Sigmoid colon (tissue), 4 donors: ENCODE results near the gene SDHC.
"Not testable (repeated sequence)": the region's sequence is repeated elsewhere in the genome, so short reads cannot be mapped to it uniquely, and the experiment has no call there.

ENCODE experiments used
- EP300 ChIP-seq, 4 donors: sonication (generic); formaldehyde crosslinking; IDR thresholded peaks; one replicate each; pipeline ENCODE4 v1.6.1; 2017; ENCODE audit warnings: antibody characterized with exemption in 4 of 4
- POLR2A ChIP-seq, 2 donors: fragments of 450-650 bp; IDR thresholded peaks; one replicate each; pipeline ENCODE4 v1.6.1; 2016; ENCODE audit warnings: antibody characterized with exemption in 2 of 2, mild to moderate bottlenecking in 2 of 2, moderate library complexity in 2 of 2
- POLR2AphosphoS5 ChIP-seq, 4 donors: sonication (generic); formaldehyde crosslinking; IDR thresholded peaks; one replicate each; pipeline ENCODE4 v1.6.1; 2017; ENCODE audit warnings: antibody characterized with exemption in 4 of 4
- TF ChIP-seq, protein P1 (sequence below), 4 experiments: fragments of 450-650 bp in 3 of 4; fragments of 200-600 bp in 1 of 4; IDR thresholded peaks; one replicate each; pipeline ENCODE4 v1.5.1; 2016 to 2019; ENCODE audit warnings: antibody characterized with exemption in 4 of 4, mild to moderate bottlenecking in 3 of 4, moderate library complexity in 2 of 4

DNA sequence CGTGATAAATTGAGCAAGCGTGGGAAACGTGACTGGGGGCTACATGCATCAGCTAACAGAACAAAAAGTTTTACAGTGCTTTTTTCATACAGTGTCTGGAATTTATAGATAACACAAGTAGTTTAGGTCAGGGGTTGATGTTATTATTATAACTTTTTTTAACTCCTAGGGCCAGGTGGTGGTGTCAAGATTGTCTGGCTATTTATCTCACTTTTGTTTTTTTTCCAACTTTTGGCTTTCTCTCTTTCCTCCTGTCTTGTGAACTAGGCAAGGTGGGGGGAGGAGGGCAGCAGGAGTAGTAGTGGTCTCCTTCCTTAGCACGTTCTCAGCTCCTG lies 96.4 kb downstream of the SDHC start:
- TF ChIP-seq, protein P1, sequence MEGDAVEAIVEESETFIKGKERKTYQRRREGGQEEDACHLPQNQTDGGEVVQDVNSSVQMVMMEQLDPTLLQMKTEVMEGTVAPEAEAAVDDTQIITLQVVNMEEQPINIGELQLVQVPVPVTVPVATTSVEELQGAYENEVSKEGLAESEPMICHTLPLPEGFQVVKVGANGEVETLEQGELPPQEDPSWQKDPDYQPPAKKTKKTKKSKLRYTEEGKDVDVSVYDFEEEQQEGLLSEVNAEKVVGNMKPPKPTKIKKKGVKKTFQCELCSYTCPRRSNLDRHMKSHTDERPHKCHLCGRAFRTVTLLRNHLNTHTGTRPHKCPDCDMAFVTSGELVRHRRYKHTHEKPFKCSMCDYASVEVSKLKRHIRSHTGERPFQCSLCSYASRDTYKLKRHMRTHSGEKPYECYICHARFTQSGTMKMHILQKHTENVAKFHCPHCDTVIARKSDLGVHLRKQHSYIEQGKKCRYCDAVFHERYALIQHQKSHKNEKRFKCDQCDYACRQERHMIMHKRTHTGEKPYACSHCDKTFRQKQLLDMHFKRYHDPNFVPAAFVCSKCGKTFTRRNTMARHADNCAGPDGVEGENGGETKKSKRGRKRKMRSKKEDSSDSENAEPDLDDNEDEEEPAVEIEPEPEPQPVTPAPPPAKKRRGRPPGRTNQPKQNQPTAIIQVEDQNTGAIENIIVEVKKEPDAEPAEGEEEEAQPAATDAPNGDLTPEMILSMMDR (IDR thresholded peaks at IDR 0.05): not testable (repeated sequence)
- not testable (repeated sequence) for TF ChIP-seq POLR2A, EP300, POLR2AphosphoS5 (IDR thresholded peaks at IDR 0.05)
